PC-3 (cell line): ENCODE measurements around the gene SEMA3C.

Experiments
- EZH2 ChIP-seq: fragments of 300-600 bp; sonication (generic); IDR thresholded peaks from one replicate; pipeline ENCODE4 v1.6.1; 2017; ENCODE audit warnings: antibody characterized with exemption, mild to moderate bottlenecking, low read length; ENCODE audit not compliant: unreplicated experiment
- EZH2phosphoT487 ChIP-seq: fragments of 300-600 bp; sonication (generic); IDR thresholded peaks from 2 replicates; pipeline ENCODE4 v1.6.1; 2018; ENCODE audit warnings: mild to moderate bottlenecking, antibody characterized with exemption, low read length, borderline replicate concordance
- TF ChIP-seq, protein P1 (sequence below): fragments of 300-600 bp; sonication (generic); conservative IDR thresholded peaks from 2 replicates; pipeline ENCODE4 v1.5.1; 2017; ENCODE audit warnings: antibody characterized with exemption, low read depth, mild to moderate bottlenecking, low read length

DNA sequence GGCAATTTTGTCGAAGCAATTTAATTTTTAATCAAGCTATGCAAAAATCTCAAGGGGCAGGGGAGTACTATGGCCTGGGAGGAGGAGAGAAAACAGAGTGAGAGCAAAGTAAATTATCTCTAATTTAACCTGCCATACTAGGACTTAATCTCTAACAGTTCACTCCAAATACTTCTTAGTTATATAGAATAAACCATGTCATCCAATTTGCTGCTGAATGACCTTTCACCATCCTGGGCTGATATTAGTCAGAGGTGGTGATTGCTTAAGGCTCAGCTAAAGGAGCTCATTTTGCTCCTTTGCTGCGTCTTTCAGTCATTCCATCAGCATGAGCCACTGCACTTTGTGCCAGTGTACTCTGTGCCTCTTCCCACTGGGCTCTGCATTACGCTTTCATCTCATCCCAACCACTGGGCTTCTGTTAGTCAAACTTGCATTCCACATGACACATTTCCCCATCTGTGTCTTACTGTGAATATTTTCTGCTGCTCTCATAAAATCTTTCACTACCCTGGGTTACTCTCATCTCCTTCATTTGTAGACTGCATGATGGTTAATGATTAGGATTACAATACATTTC lies 196.1 kb downstream of the SEMA3C start:
- TF ChIP-seq, protein P1, sequence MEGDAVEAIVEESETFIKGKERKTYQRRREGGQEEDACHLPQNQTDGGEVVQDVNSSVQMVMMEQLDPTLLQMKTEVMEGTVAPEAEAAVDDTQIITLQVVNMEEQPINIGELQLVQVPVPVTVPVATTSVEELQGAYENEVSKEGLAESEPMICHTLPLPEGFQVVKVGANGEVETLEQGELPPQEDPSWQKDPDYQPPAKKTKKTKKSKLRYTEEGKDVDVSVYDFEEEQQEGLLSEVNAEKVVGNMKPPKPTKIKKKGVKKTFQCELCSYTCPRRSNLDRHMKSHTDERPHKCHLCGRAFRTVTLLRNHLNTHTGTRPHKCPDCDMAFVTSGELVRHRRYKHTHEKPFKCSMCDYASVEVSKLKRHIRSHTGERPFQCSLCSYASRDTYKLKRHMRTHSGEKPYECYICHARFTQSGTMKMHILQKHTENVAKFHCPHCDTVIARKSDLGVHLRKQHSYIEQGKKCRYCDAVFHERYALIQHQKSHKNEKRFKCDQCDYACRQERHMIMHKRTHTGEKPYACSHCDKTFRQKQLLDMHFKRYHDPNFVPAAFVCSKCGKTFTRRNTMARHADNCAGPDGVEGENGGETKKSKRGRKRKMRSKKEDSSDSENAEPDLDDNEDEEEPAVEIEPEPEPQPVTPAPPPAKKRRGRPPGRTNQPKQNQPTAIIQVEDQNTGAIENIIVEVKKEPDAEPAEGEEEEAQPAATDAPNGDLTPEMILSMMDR = no peak
- TF ChIP-seq EZH2 (no peak), EZH2phosphoT487 (no peak)
